ENCODE results near the gene SLC18B1.

Gene SLC18B1

GRCh38 chr6:132741281-132741680 lies 57.2 kb downstream of the SLC18B1 start:
- no peak for DNase-seq (ENCODE audit: low spot score)

DNA sequence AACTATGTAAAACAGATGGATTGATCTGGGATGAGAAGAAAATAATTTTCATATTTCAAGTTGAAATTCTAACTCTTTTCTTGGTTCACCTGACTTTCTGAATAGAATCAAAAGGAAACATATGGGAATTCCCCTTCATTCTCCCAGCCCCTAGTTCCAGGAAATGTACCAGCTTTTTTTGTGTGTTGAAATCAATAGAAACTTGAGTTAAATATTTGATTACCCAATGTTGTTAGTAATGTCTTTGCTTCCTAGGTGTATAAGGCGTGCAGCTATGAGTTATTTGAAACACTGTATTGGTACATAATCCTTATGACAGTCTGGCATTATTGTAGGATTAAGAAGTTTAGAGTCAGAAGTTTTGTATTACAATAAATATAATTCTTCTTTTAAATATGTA lies 62.2 kb downstream of the SLC18B1 start:
- peak; percentile 72 for DNase-seq (ENCODE audit: low spot score)

DNA sequence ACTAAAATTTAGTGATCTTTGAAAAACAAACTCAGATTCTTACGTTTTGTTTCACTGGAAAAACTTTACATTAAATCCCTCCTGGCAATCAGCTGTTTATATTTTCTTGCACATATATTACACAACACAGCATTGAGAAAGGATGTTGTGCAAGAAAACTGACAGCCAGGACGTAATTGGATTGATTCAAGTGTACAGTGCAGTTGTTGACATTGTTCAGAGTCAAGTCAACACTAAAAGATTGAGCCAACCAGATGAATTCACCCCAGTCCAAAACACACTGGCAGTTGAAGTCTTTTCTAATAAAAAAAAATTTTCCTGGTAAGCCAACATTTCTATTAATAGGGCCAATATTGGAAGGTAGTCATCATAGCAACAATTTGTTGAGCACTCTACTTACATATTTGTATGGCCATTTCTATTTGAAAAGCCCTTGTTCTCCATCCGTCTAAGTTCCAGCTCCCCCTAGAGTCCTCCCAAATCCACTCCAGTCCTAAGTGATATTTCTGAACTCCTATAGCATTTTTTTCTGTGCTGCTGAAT lies 63.7 kb downstream of the SLC18B1 start:
- DNase-seq (ENCODE audit: low spot score) = no peak

- no peak for DNase-seq (ENCODE audit: low spot score)
Measured at GRCh38 chr6:132733814-132734213, 64.6 kb downstream of the SLC18B1 start.

- DNase-seq (ENCODE audit: low spot score) = no peak
Measured at GRCh38 chr6:132733283-132733682, 65.2 kb downstream of the SLC18B1 start.

DNA sequence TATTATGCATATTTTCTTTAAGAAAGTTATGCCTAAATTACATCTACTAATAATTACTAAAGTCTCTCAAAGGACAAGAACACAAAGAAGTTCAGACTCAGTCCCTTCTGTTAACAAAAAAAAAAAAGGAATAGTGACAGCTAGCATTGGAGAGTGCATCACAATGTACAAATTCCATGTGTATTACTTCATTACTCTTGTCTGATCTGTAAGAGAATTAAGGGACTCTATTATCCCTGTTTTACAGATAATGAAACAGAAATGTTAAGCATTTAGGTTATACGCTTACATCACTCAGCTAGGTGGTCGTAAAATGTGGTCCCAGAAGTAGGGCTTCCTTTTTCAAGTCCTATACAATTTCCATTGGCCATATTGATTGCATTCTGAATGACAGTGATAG lies 67.4 kb downstream of the SLC18B1 start:
- peak; percentile 54 for DNase-seq (ENCODE audit: low spot score)

- DNase-seq (ENCODE audit: low spot score) = peak; percentile 85
Measured at GRCh38 chr6:132730560-132730959, 67.9 kb downstream of the SLC18B1 start.

GRCh38 chr6:132728616-132729015 lies 69.8 kb downstream of the SLC18B1 start:
- no peak for DNase-seq (ENCODE audit: low spot score)

GRCh38 chr6:132726608-132726975 lies 71.8 kb downstream of the SLC18B1 start:
- DNase-seq (ENCODE audit: low spot score) = no peak

DNA sequence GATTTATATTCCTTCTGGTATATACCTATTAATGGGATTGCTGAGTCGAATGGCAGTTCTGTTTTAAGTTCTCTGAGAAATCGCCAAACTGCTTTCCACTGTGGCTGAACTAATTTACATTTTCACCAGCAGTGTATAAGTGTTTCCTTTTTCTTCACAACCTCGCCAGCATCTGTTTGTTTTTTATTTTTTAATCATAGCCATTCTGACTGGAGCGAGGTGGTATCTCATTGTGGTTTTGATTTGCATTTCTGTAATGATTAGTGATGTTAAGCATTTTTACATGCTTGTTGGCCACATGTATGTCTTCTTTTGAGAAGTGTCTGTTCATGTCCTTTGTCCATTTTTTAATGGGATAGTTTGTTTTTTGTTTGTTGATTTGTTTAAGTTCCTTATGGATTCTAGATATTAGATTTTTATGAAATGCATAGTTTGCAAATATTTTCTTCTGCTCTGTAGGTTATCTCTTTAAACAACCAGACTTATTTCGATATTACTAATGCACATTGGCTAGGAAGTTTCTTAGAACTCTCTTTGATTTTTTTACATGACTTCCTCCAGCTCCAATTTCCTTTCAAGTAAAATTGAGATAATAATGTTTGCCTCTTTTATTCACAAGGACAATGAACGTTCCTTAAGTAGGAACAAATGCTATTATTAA lies 72.4 kb downstream of the SLC18B1 start:
- no peak for DNase-seq (ENCODE audit: low spot score)

- no peak for DNase-seq (ENCODE audit: low spot score)
Measured at GRCh38 chr6:132725471-132725870, 73.0 kb downstream of the SLC18B1 start.

DNA sequence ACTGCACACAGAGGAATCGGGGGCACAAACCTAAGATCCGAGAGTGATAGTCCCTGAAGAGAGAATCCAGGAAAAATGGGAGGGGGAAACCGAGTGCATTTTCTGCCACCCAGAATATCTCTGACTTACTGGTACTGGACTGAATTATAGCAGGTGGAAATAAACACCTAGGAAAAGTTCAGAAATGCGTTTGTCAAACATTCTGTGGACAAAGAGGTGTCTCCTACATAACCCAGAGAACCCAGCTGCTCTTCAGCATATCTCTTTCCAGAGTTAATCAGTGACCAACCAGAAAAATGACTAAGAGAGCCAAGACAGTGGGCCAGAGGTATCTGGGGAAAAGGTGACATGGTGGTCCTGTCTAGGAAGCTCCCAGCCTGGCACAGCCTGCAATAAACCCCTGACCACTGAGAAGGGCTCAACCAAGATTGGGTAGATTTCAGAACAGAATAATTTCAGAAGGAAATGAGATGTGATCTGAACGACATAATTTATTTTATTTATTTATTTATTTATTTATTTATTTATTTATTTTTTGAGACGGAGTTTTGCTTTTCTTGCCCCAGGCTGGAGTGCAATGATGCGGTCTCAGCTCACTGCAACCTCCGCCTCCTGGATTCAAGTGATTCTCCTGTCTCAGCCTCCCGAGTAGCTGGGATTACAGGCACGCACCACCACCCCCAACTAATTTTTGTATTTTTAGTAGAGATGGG lies 78.5 kb downstream of the SLC18B1 start:
- DNase-seq (ENCODE audit: low spot score) = peak; percentile 67

All from kidney tubule cell (primary cell).